VCaP (cell line): ENCODE results near the gene OFD1.
A peak's percentile ranks its signal among the peaks of the same experiment; 100 is the strongest.

Experiments
- H3K27ac ChIP-seq: fragments of 450-650 bp; 2 replicates; pipeline ENCODE4 v1.5.1; 2017
- CTCF ChIP-seq: fragments of 450-650 bp; conservative IDR thresholded peaks from 2 replicates; pipeline ENCODE4 v1.5.1; 2017; ENCODE audit warnings: mild to moderate bottlenecking, moderate library complexity

Gene OFD1

GRCh38 chrX:13747836-13748235 is 13.3 kb downstream of the OFD1 start:
- TF ChIP-seq CTCF = peak; percentile 61
- no peak overlapping the region for H3K27ac ChIP-seq

- no peak for TF ChIP-seq CTCF
- no peak overlapping the region for H3K27ac ChIP-seq
Measured at GRCh38 chrX:13748486-13748885, 13.9 kb downstream of the OFD1 start.

- peak; percentile 77 for TF ChIP-seq CTCF
- no peak overlapping the region for H3K27ac ChIP-seq
Measured at GRCh38 chrX:13750204-13750603, 15.7 kb downstream of the OFD1 start.

GRCh38 chrX:13750812-13751211 is 16.3 kb downstream of the OFD1 start:
- H3K27ac ChIP-seq = no peak overlapping the region
- TF ChIP-seq CTCF = no peak

GRCh38 chrX:13752141-13752540 is 17.6 kb downstream of the OFD1 start:
- no peak for TF ChIP-seq CTCF
- H3K27ac ChIP-seq = no peak overlapping the region

- H3K27ac ChIP-seq = no peak overlapping the region
- TF ChIP-seq CTCF = no peak
Measured at GRCh38 chrX:13752646-13753045, 18.1 kb downstream of the OFD1 start.

GRCh38 chrX:13754765-13755164 is 20.2 kb downstream of the OFD1 start:
- H3K27ac ChIP-seq = peak overlapping the region; percentile 68; the same call in 1 of the 2 replicates
- TF ChIP-seq CTCF = no peak

GRCh38 chrX:13755254-13755653 is 20.7 kb downstream of the OFD1 start:
- peak overlapping the region; percentile 68; the same call in 1 of the 2 replicates for H3K27ac ChIP-seq
- TF ChIP-seq CTCF = no peak
